Measurements from ENCODE around the gene MAP2K1.

Gene MAP2K1

DNA sequence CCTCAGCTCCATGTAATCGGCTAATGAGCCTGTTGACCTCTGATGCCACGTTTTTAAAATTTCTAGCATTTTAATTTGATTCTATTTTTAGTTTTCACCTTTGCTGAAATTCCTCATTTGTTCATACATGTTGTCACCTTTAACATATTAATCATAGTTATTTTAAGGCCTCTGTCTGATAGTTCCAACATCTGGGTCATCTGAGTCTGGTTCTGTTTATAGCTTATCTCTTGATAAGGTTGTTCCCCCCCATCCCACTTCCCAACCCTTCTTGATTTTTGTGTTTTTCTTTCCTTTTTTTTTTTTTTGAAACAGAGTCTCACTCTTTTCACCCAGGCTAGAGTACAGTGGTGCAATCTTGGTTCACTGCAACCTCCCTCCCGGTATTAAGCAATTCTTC, 36.4 kb downstream of the MAP2K1 start:
- Histone ChIP-seq H3K4me1 (ENCODE audit: control insufficient read depth, insufficient read depth, low read length, unreplicated experiment) (peaks cover 5% of the 10 kb centered on the region), H2AFZ (ENCODE audit: low read length, unreplicated experiment) (no peak overlapping the region), H3K79me2 (ENCODE audit: control insufficient read depth, insufficient read depth, low read length, unreplicated experiment) (peaks cover 80% of the 10 kb centered on the region), H3K27ac (ENCODE audit: low read depth, low read length) (no peak overlapping the region), H3K4me3 (ENCODE audit: low read depth, low read length) (no peak overlapping the region), H3K27me3 (ENCODE audit: insufficient read depth, low read length) (no peaks in the 10 kb centered on the region), H3K36me3 (ENCODE audit: insufficient read depth, low read length) (no peaks in the 10 kb centered on the region; the same call in 1 of the 2 replicates)

DNA sequence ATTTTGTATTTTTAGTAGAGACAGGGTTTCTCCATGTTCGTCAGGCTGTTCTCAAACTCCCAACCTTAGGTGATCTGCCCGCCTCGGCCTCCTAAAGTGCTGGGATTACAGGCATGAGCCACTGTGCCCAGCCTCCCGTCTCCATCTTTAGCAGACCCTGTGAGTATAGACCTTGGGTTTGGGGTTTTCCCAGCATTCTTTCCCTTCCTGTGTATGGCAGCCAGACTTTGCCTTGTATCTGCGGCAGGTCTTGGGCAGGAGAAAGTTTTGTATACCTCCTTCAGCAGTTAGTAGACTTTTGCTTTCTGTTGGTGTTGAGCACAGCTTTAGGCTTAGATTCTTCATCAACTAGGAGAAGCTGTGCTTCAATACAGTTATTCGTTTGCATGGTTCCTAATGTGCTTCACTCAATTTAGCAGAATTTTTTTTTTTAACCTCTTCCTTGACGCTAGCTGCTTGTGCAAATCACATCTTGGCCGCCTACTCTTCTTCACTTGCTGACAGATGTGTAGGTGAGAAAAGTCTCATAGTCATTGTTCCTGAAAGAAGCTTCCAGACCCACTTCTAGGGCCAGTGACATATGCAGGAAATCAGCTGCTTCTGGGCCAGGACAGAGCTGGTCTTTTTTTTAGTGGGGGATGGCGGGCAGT, 38.4 kb downstream of the MAP2K1 start:
- Histone ChIP-seq H3K27ac (ENCODE audit: low read depth, low read length) (no peak overlapping the region), H3K4me3 (ENCODE audit: low read depth, low read length) (no peak overlapping the region), H3K27me3 (ENCODE audit: insufficient read depth, low read length) (no peaks in the 10 kb centered on the region), H3K4me1 (ENCODE audit: control insufficient read depth, insufficient read depth, low read length, unreplicated experiment) (no peaks in the 10 kb centered on the region), H3K79me2 (ENCODE audit: control insufficient read depth, insufficient read depth, low read length, unreplicated experiment) (peaks cover 79% of the 10 kb centered on the region), H3K36me3 (ENCODE audit: insufficient read depth, low read length) (no peaks in the 10 kb centered on the region; the same call in 1 of the 2 replicates), H2AFZ (ENCODE audit: low read length, unreplicated experiment) (no peak overlapping the region)

DNA sequence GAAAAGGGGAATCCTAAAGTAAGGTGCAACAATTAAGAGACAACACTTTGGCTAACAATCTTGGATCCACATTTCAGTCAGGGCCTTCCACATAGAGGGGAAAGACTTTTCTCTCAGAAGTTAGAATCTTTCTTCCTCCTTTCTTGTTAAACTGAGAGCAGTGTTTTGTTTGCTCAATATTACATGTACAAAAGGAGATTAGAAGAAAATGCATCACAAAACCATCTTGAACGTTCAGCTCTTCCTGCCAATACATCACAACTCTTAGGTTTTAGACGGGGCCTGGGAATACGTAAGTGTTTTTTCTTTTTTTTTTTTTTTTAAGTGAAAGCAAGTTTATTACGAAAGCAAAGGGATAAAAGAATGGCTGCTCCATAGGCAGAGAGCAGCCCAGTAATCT, 39.1 kb downstream of the MAP2K1 start:
- Histone ChIP-seq H2AFZ (ENCODE audit: low read length, unreplicated experiment) (no peak overlapping the region), H3K27ac (ENCODE audit: low read depth, low read length) (no peak overlapping the region), H3K4me3 (ENCODE audit: low read depth, low read length) (no peak overlapping the region), H3K79me2 (ENCODE audit: control insufficient read depth, insufficient read depth, low read length, unreplicated experiment) (peaks cover 83% of the 10 kb centered on the region), H3K36me3 (ENCODE audit: insufficient read depth, low read length) (no peaks in the 10 kb centered on the region; the same call in 1 of the 2 replicates), H3K4me1 (ENCODE audit: control insufficient read depth, insufficient read depth, low read length, unreplicated experiment) (peaks cover 3% of the 10 kb centered on the region), H3K27me3 (ENCODE audit: insufficient read depth, low read length) (no peaks in the 10 kb centered on the region)

DNA sequence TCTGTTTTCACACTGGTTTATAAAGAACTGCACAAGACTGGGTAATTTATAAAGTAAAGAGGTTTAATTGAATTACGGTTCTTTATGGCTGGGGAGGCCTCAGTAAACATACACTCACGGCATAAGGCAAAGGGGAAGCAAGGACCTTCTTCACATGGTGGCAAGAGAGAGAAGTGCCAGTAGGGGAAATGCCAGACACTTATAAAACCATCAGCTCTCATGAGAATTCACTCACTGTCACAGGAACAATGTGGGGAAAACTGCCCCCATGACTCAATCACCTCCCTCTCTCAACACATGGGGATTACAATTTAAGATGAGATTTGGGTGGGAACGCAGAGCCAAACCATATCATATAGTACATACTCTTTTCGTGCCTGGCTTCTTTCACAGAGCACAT, 42.4 kb downstream of the MAP2K1 start:
- Histone ChIP-seq H3K79me2 (ENCODE audit: control insufficient read depth, insufficient read depth, low read length, unreplicated experiment) (peaks cover 92% of the 10 kb centered on the region), H3K36me3 (ENCODE audit: insufficient read depth, low read length) (no peaks in the 10 kb centered on the region; the same call in 1 of the 2 replicates), H2AFZ (ENCODE audit: low read length, unreplicated experiment) (no peak overlapping the region), H3K4me3 (ENCODE audit: low read depth, low read length) (no peak overlapping the region), H3K4me1 (ENCODE audit: control insufficient read depth, insufficient read depth, low read length, unreplicated experiment) (peaks cover 4% of the 10 kb centered on the region), H3K27ac (ENCODE audit: low read depth, low read length) (no peak overlapping the region), H3K27me3 (ENCODE audit: insufficient read depth, low read length) (no peaks in the 10 kb centered on the region)

DNA sequence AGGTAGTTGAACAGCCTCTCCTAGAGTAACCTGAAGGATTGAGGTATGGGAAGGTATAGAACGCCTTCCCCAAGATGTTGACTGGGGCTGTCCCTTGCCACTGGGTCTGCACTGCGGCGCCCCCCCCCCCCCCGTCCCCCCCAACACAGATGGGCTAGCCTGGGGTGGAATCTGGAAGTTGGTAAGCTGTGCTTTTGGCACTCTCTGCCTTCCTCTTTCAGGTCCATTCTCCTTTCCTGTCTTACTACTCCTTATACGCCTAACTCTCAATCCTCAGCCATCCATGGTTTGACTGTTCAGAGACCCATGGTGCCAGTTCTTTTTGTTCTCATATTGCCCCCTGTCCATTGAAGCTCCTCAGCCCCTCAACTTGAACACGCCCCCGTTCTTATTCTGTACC, 42.8 kb downstream of the MAP2K1 start:
- Histone ChIP-seq H2AFZ (ENCODE audit: low read length, unreplicated experiment) (no peak overlapping the region), H3K27ac (ENCODE audit: low read depth, low read length) (no peak overlapping the region), H3K4me1 (ENCODE audit: control insufficient read depth, insufficient read depth, low read length, unreplicated experiment) (peaks cover 4% of the 10 kb centered on the region), H3K79me2 (ENCODE audit: control insufficient read depth, insufficient read depth, low read length, unreplicated experiment) (peaks cover 90% of the 10 kb centered on the region), H3K36me3 (ENCODE audit: insufficient read depth, low read length) (no peaks in the 10 kb centered on the region; the same call in 1 of the 2 replicates), H3K4me3 (ENCODE audit: low read depth, low read length) (no peak overlapping the region), H3K27me3 (ENCODE audit: insufficient read depth, low read length) (no peaks in the 10 kb centered on the region)

DNA sequence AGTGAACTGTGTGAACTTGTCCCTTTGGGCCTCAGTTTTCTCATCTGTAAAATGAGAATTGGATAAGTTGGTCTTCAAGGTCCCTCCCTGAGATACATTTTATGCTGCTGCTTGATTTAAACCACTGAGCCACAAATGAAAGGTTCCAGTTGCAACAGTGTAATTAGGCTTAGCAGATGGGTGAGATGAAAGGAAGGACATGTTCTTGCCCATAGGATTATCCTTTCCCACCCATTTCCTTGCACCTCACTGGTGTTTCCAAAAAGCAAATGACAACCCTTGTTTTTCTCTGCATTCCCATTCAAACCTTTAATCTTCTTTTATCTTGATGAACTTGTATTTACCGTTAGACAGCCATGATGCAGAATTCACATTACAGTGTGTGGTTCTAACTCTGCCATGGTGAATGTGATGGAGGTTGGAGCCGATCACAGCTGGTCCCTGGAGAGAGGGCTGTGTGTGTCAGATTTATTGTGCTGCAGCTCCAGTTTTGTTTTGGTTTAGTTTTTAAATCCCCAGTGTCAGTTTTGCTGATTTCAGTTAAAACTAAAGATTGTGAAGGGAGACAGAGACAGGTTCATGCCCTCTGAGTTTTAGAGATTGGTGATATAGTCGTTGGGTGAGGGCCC, 44.0 kb downstream of the MAP2K1 start:
- Histone ChIP-seq H3K4me1 (ENCODE audit: control insufficient read depth, insufficient read depth, low read length, unreplicated experiment) (peaks cover 4% of the 10 kb centered on the region), H3K4me3 (ENCODE audit: low read depth, low read length) (no peak overlapping the region), H2AFZ (ENCODE audit: low read length, unreplicated experiment) (no peak overlapping the region), H3K79me2 (ENCODE audit: control insufficient read depth, insufficient read depth, low read length, unreplicated experiment) (peaks cover 84% of the 10 kb centered on the region), H3K27me3 (ENCODE audit: insufficient read depth, low read length) (no peaks in the 10 kb centered on the region), H3K27ac (ENCODE audit: low read depth, low read length) (no peak overlapping the region), H3K36me3 (ENCODE audit: insufficient read depth, low read length) (no peaks in the 10 kb centered on the region)

DNA sequence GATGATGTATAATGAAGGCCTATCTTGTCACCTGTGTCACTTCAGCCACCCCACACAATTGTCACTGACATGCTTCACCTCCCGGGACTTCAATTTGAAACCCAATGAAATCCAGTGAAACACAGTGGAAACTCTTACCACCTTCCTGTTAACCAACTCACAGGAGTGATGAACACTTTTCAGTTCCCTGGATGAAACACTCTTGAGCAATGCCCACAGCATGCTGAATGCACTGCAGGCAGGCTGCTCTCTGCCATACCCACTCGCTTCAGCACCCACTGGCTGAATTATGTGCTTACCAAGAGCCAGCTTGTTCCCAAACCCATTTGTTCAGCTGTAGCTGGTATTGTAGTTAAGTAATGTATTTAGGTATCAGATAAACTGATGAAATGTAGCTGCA, 47.0 kb downstream of the MAP2K1 start:
- H3K27ac ChIP-seq (ENCODE audit: low read depth, low read length), result no peak overlapping the region
- H2AFZ ChIP-seq (ENCODE audit: low read length, unreplicated experiment), result no peak overlapping the region
- H3K36me3 ChIP-seq (ENCODE audit: insufficient read depth, low read length), result peaks cover 21% of the 10 kb centered on the region; the same call in 1 of the 2 replicates
- H3K27me3 ChIP-seq (ENCODE audit: insufficient read depth, low read length), result no peaks in the 10 kb centered on the region
- peaks cover 75% of the 10 kb centered on the region for H3K79me2 ChIP-seq (ENCODE audit: control insufficient read depth, insufficient read depth, low read length, unreplicated experiment)
- H3K4me1 ChIP-seq (ENCODE audit: control insufficient read depth, insufficient read depth, low read length, unreplicated experiment), result peaks cover 4% of the 10 kb centered on the region
- no peak overlapping the region for H3K4me3 ChIP-seq (ENCODE audit: low read depth, low read length)

DNA sequence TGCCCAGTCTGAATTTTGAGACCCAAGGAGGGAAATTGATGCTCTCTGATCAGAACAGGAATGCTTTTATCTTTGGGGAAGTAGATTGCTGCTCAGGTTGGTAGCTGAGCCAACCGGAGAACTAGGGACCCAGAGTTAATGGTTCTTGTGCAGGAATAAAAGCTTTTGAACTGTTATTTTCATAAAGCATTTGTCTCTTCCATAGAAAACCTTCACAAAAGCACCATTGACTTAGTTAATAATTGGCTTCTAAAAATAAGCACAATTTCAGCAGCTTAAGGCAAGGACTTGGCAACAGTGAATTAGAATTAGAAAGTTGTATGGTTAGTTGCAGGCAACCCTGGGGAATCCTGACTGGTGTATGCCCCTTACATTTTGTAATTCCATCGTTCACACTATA, 53.8 kb downstream of the MAP2K1 start:
- H3K36me3 ChIP-seq (ENCODE audit: insufficient read depth, low read length), result peaks cover 57% of the 10 kb centered on the region

DNA sequence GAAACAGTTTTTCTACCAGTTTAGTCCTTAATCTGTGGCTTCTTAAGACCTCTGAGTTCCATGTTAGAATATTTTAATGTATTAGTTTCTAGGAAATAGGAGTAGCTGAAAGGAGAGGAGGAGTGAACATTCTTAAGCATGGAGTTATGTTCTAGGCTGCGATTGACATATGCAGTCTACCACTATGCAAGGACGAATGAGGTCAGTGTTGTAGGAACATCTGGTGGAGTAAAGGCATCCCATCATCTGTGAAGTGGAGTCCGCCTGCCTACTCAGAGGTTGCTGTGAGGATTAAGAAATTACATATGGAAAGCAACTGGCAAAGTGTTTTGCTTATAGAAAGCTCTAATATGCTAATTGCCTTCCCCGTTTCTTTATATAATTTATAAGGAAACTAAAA, 65.7 kb downstream of the MAP2K1 start:
- Histone ChIP-seq H3K4me3 (ENCODE audit: low read depth, low read length) (no peak overlapping the region), H3K79me2 (ENCODE audit: control insufficient read depth, insufficient read depth, low read length, unreplicated experiment) (no peaks in the 10 kb centered on the region), H3K36me3 (ENCODE audit: insufficient read depth, low read length) (peaks cover 13% of the 10 kb centered on the region), H3K27ac (ENCODE audit: low read depth, low read length) (no peak overlapping the region), H3K4me1 (ENCODE audit: control insufficient read depth, insufficient read depth, low read length, unreplicated experiment) (peaks cover 36% of the 10 kb centered on the region), H2AFZ (ENCODE audit: low read length, unreplicated experiment) (no peak overlapping the region), H3K27me3 (ENCODE audit: insufficient read depth, low read length) (no peaks in the 10 kb centered on the region)

More for the DNA sequence above, 53.8 kb downstream of the MAP2K1 start:
- no peak overlapping the region for H3K27ac ChIP-seq (ENCODE audit: low read depth, low read length)
- H3K4me1 ChIP-seq (ENCODE audit: control insufficient read depth, insufficient read depth, low read length, unreplicated experiment), result no peaks in the 10 kb centered on the region
- no peaks in the 10 kb centered on the region for H3K27me3 ChIP-seq (ENCODE audit: insufficient read depth, low read length)
- no peak overlapping the region for H3K4me3 ChIP-seq (ENCODE audit: low read depth, low read length)
- no peak overlapping the region for H2AFZ ChIP-seq (ENCODE audit: low read length, unreplicated experiment)
- H3K79me2 ChIP-seq (ENCODE audit: control insufficient read depth, insufficient read depth, low read length, unreplicated experiment), result peaks cover 14% of the 10 kb centered on the region

DNA sequence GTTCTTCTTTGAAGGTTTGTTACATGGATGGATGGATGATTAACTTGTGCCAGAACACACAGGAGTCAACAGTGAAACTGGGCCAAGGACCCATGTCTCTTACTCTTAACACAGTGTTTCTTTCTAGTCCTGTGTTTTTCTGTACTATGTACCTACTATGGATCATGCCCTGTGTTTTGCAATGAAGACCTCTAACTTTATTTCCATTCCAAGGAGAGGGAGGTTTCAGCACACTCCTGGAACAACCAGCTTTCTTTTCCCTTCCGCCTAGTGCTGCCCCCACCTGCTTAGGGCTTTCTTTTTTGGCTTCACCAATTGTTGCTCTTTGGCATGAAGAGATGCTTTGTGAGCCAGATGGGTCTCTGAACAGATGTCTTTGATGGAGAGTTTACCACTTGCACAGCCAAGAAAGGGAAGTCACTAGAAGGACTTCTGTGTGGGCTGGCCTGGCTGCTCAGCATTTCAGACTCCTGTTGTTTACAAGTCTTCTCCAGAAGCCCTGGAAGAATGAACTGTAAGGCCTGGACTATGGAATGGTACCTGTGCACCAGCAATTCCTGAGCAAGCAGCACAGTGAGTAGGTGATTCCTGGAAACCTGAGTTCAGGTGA, 66.4 kb downstream of the MAP2K1 start:
- H3K27me3 ChIP-seq (ENCODE audit: insufficient read depth, low read length), result no peaks in the 10 kb centered on the region
- H3K27ac ChIP-seq (ENCODE audit: low read depth, low read length), result no peak overlapping the region
- peaks cover 12% of the 10 kb centered on the region for H3K36me3 ChIP-seq (ENCODE audit: insufficient read depth, low read length)
- no peak overlapping the region for H3K4me3 ChIP-seq (ENCODE audit: low read depth, low read length)
- H3K79me2 ChIP-seq (ENCODE audit: control insufficient read depth, insufficient read depth, low read length, unreplicated experiment), result peaks cover under 1% of the 10 kb centered on the region
- H3K4me1 ChIP-seq (ENCODE audit: control insufficient read depth, insufficient read depth, low read length, unreplicated experiment), result peaks cover 36% of the 10 kb centered on the region
- H2AFZ ChIP-seq (ENCODE audit: low read length, unreplicated experiment), result no peak overlapping the region

DNA sequence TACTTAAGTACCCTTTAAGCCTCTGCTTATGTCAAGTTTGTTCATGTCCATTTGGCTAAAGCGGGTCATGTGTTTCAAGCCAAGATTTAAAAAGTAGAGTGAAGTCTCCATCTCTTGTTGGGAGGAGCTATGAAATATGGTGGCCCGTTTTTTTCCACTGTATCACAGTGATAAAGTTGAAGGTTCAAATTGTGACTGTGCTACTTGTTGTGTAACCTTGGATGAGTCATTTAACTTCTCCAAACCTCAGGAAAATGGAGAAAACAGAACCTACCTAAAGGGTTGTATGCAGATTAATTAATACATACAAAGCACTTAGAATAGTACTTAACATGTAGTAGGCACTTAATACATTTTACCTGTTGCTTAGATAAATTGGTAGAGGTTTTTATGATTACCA, 67.4 kb downstream of the MAP2K1 start:
- H3K27ac ChIP-seq (ENCODE audit: low read depth, low read length), result no peak overlapping the region
- H2AFZ ChIP-seq (ENCODE audit: low read length, unreplicated experiment), result no peak overlapping the region
- no peak overlapping the region for H3K4me3 ChIP-seq (ENCODE audit: low read depth, low read length)
- no peaks in the 10 kb centered on the region for H3K27me3 ChIP-seq (ENCODE audit: insufficient read depth, low read length)
- H3K36me3 ChIP-seq (ENCODE audit: insufficient read depth, low read length), result peaks cover 4% of the 10 kb centered on the region
- H3K4me1 ChIP-seq (ENCODE audit: control insufficient read depth, insufficient read depth, low read length, unreplicated experiment), result peaks cover 36% of the 10 kb centered on the region
- peaks cover 5% of the 10 kb centered on the region for H3K79me2 ChIP-seq (ENCODE audit: control insufficient read depth, insufficient read depth, low read length, unreplicated experiment)
